PC-9 (cell line): ENCODE results near the gene PER1. TPM values are rescaled to one million over a fixed set of nuclear protein-coding genes. Genes with fewer than 3 reads are reported as not detected.

Experiments
- BruUV-seq: library from RNA; stranded (reverse); fragments of 400-500 nt; replicated peaks from 2 replicates; lab custom pipeline; 2021; lab: Mats Ljungman, UMichigan
- CTCF ChIA-PET: fragments of 300-600 bp; sonication (Branson Sonifier 250); formaldehyde crosslinking; loops from one replicate; lab custom pipeline; 2022; ENCODE audit warnings: antibody characterized with exemption; lab: Charles Lee
- POLR2A ChIA-PET: fragments of 300-600 bp; sonication (Branson Sonifier 250); formaldehyde crosslinking; loops from one replicate; lab custom pipeline; 2022; ENCODE audit warnings: antibody characterized with exemption; ENCODE audit not compliant: unreplicated experiment; lab: Charles Lee
- DNase-seq, 2 experiments: peaks; one replicate each; pipeline versions ENCODE4 v3.0.0 to v3.0.0-alpha.2; 2015 to 2022; ENCODE audit warnings: mixed read lengths in 1 of 2
- H2AFZ ChIP-seq: fragments of 200-600 bp; sonication (generic); 2 replicates; pipeline ENCODE4 v1.8.1; 2017; ENCODE audit warnings: antibody characterized with exemption
- H3F3A ChIP-seq: fragments of 200-600 bp; sonication (generic); 2 replicates; pipeline ENCODE4 v1.8.1; 2017; ENCODE audit warnings: antibody characterized with exemption, mild to moderate bottlenecking, low read depth; ENCODE audit not compliant: insufficient read depth
- H3K27ac ChIP-seq: fragments of 200-600 bp; sonication (generic); 2 replicates; pipeline ENCODE4 v1.6.1; 2016; ENCODE audit warnings: mixed run types
- H3K27me3 ChIP-seq: fragments of 200-600 bp; sonication (generic); 2 replicates; pipeline ENCODE4 v1.6.1; 2016; ENCODE audit warnings: low read depth, mixed run types; ENCODE audit not compliant: insufficient read depth
- H3K36me3 ChIP-seq: fragments of 200-600 bp; sonication (generic); 2 replicates; pipeline ENCODE4 v1.6.1; 2016; ENCODE audit warnings: low read depth, mixed run types
- H3K4me1 ChIP-seq: fragments of 200-600 bp; sonication (generic); replicated peaks from 2 replicates; pipeline ENCODE4 v1.6.1; 2016; ENCODE audit warnings: mixed run types; ENCODE audit not compliant: insufficient read depth
- H3K4me2 ChIP-seq: fragments of 200-600 bp; sonication (generic); 2 replicates; pipeline ENCODE4 v1.6.1; 2017; ENCODE audit warnings: mixed run types
- H3K4me3 ChIP-seq: fragments of 200-600 bp; sonication (generic); 2 replicates; pipeline ENCODE4 v1.6.1; 2016; ENCODE audit warnings: mixed run types
- H3K79me2 ChIP-seq: fragments of 200-600 bp; sonication (generic); 2 replicates; pipeline ENCODE4 v1.6.1; 2017; ENCODE audit warnings: low read depth, mixed run types
- H3K9me2 ChIP-seq: fragments of 200-600 bp; sonication (generic); 2 replicates; pipeline ENCODE4 v1.8.1; 2017; ENCODE audit warnings: mild to moderate bottlenecking; ENCODE audit not compliant: insufficient read depth
- H3K9me3 ChIP-seq: fragments of 200-600 bp; sonication (generic); 2 replicates; pipeline ENCODE4 v1.8.1; 2016; ENCODE audit warnings: low read depth; ENCODE audit not compliant: insufficient read depth
- H4K20me1 ChIP-seq: fragments of 200-600 bp; sonication (generic); 2 replicates; pipeline ENCODE4 v1.8.1; 2017; ENCODE audit not compliant: insufficient read depth
- EZH2 ChIP-seq: fragments of 200-600 bp; sonication (generic); IDR thresholded peaks from 2 replicates; pipeline ENCODE4 v1.8.0; 2017; ENCODE audit warnings: antibody characterized with exemption, low read depth
- intact Hi-C: fragments of 100-400 bp; cut with micrococcal nuclease; formaldehyde crosslinking; loops from one replicate; pipeline ENCODE4 v1.10.0; 2022; ENCODE audit not compliant: unreplicated experiment
- total RNA-seq: library from RNA; stranded (reverse); gene quantifications from 2 replicates; pipeline ENCODE4 v1.2.3, GENCODE V29; 2021
- TF ChIP-seq, protein P1 (sequence below): fragments of 200-600 bp; sonication (generic); conservative IDR thresholded peaks from 2 replicates; pipeline ENCODE4 v1.6.1; 2017; ENCODE audit warnings: mixed run types, antibody characterized with exemption, mild to moderate bottlenecking, moderate library complexity

Gene PER1
- total RNA-seq, 1 experiment from 2014 or later = 60.2 TPM

DNA sequence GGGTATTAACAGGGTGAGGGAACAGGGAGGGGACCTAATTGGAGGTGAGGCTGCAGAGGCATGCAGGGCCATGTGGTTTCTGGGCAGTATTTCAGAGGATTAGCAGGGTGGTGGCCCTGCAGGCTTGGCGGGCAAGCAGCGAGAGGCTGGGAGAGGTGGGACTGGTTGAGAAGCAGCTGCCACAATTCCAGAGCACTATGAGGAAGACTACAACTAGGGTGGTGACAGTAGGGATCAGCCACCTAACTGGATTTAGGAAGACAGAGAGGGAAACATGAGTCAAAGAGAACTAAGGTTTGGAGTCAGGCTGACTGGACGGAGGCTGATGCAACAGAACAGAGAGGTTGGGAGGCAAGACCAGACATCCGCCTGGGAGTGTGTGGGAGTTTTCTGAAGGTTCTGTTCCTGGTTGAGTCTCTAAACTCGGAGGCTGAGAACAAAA is 46.2 kb downstream of the PER1 start:
- DNase-seq = no peak
- H3K4me1 ChIP-seq = no peaks in the 10 kb centered on the region
- H3F3A ChIP-seq = no peaks in the 10 kb centered on the region
- H3K27me3 ChIP-seq = no peaks in the 10 kb centered on the region
- H3K9me2 ChIP-seq = no peaks in the 10 kb centered on the region
- no peak for TF ChIP-seq EZH2
- TF ChIP-seq, protein P1, sequence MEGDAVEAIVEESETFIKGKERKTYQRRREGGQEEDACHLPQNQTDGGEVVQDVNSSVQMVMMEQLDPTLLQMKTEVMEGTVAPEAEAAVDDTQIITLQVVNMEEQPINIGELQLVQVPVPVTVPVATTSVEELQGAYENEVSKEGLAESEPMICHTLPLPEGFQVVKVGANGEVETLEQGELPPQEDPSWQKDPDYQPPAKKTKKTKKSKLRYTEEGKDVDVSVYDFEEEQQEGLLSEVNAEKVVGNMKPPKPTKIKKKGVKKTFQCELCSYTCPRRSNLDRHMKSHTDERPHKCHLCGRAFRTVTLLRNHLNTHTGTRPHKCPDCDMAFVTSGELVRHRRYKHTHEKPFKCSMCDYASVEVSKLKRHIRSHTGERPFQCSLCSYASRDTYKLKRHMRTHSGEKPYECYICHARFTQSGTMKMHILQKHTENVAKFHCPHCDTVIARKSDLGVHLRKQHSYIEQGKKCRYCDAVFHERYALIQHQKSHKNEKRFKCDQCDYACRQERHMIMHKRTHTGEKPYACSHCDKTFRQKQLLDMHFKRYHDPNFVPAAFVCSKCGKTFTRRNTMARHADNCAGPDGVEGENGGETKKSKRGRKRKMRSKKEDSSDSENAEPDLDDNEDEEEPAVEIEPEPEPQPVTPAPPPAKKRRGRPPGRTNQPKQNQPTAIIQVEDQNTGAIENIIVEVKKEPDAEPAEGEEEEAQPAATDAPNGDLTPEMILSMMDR = no peak
- no peaks in the 10 kb centered on the region for H3K79me2 ChIP-seq
- ChIA-PET CTCF (no interaction called here), POLR2A (no interaction called here)
- no peak overlapping the region for H2AFZ ChIP-seq
- no TSS peak for BruUV-seq
- no peak overlapping the region for H3K4me3 ChIP-seq
- no peaks in the 10 kb centered on the region for H3K9me3 ChIP-seq
- no peak overlapping the region for H3K27ac ChIP-seq
- H3K36me3 ChIP-seq = no peaks in the 10 kb centered on the region
- intact Hi-C loops = no loop called here
- no peak overlapping the region for H3K4me2 ChIP-seq
- H4K20me1 ChIP-seq = no peaks in the 10 kb centered on the region

GRCh38 chr17:8104911-8105310 is 47.3 kb downstream of the PER1 start:
- TF ChIP-seq, protein P1 = no peak
- Histone ChIP-seq H3K27ac (no peak overlapping the region), H3K4me3 (no peak overlapping the region), H4K20me1 (no peaks in the 10 kb centered on the region), H2AFZ (no peak overlapping the region), H3F3A (no peaks in the 10 kb centered on the region), H3K4me1 (no peaks in the 10 kb centered on the region), H3K9me3 (no peaks in the 10 kb centered on the region), H3K36me3 (no peaks in the 10 kb centered on the region), H3K4me2 (no peak overlapping the region), H3K27me3 (no peaks in the 10 kb centered on the region), H3K79me2 (no peaks in the 10 kb centered on the region), H3K9me2 (no peaks in the 10 kb centered on the region)
- BruUV-seq = no TSS peak
- ChIA-PET POLR2A (no interaction called here), CTCF (no interaction called here)
- intact Hi-C loops = no loop called here
- DNase-seq = no peak

DNA sequence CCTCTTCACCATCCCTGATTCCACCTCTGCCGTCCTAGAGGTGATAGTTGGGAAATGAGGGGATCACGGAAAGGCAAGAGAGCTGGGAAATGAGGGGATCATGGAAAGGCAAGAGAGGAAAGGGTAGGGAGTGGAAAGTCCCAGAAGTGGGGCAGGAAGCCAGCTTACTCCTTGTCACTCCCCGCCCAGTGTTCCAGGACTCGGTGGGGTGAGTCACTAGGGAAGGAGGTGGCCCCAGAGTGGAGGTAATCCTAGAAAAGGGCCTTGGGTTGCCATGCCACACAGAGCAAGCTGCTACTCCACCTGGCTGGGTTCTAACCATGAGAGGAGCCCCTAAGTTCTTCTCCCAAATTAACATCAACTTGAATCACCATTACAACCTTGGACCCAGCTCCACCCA is 48.7 kb downstream of the PER1 start:
- no peak overlapping the region for H2AFZ ChIP-seq
- no TSS peak for BruUV-seq
- no peaks in the 10 kb centered on the region for H3K79me2 ChIP-seq
- no peak for DNase-seq
- H3K36me3 ChIP-seq = no peaks in the 10 kb centered on the region
- H3K27me3 ChIP-seq = no peaks in the 10 kb centered on the region
- no peaks in the 10 kb centered on the region for H3K9me3 ChIP-seq
- no peak for TF ChIP-seq EZH2
- TF ChIP-seq, protein P1 = no peak
- ChIA-PET CTCF (no interaction called here), POLR2A (no interaction called here)
- H3K4me1 ChIP-seq = no peaks in the 10 kb centered on the region
- intact Hi-C loops = no loop called here
- no peaks in the 10 kb centered on the region for H3K9me2 ChIP-seq
- H3K4me2 ChIP-seq = no peak overlapping the region
- H4K20me1 ChIP-seq = no peaks in the 10 kb centered on the region
- no peak overlapping the region for H3K27ac ChIP-seq
- no peak overlapping the region for H3K4me3 ChIP-seq
- H3F3A ChIP-seq = no peaks in the 10 kb centered on the region
